ENCODE data around the gene FALEC.

- TF ChIP-seq, protein P1, sequence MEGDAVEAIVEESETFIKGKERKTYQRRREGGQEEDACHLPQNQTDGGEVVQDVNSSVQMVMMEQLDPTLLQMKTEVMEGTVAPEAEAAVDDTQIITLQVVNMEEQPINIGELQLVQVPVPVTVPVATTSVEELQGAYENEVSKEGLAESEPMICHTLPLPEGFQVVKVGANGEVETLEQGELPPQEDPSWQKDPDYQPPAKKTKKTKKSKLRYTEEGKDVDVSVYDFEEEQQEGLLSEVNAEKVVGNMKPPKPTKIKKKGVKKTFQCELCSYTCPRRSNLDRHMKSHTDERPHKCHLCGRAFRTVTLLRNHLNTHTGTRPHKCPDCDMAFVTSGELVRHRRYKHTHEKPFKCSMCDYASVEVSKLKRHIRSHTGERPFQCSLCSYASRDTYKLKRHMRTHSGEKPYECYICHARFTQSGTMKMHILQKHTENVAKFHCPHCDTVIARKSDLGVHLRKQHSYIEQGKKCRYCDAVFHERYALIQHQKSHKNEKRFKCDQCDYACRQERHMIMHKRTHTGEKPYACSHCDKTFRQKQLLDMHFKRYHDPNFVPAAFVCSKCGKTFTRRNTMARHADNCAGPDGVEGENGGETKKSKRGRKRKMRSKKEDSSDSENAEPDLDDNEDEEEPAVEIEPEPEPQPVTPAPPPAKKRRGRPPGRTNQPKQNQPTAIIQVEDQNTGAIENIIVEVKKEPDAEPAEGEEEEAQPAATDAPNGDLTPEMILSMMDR (IDR thresholded peaks at IDR 0.05) = no peak
- TF ChIP-seq EP300 (IDR thresholded peaks at IDR 0.05) (no peak), POLR2AphosphoS5 (IDR thresholded peaks at IDR 0.05) (no peak), POLR2A (IDR thresholded peaks at IDR 0.05) (no peak)
These were observed 21.5 kb downstream of the FALEC start for GRCh38 chr1:150536836-150537731.
